ENCODE data around the gene GCNT2. TPM values are rescaled to one million over a fixed set of nuclear protein-coding genes. Genes with fewer than 3 reads are reported as not detected.

GCNT2 gene
- total RNA-seq (2021; ENCODE audit: unreplicated experiment) (42.8 TPM), Bru-seq, nascent RNA (percentile 91 among the genes with signal in this experiment), BruChase-seq, experiment 1, labeled RNA remaining after a 2-hour chase (percentile 86 among the genes with signal in this experiment), BruChase-seq, experiment 2, labeled RNA remaining after a 6-hour chase (percentile 88 among the genes with signal in this experiment)
- 18.8 TPM for polyA plus RNA-seq (2012; ENCODE audit: insufficient read length)
- long read RNA-seq, full-length matches to known transcripts = 34 of 70 reads
- long read RNA-seq, partial matches to known transcripts = 22 of 70 reads
- long read RNA-seq, other reads (novel, unspliced or antisense) = 14 of 70 reads

- ChIA-PET POLR2A (interaction anchor here (0.5 to 0.7 kb wide), 3 partner anchors 227 to 928 kb away, joined by 3 to 13 read pairs (median 3); partner anchors contain the start of gene TMEM14B), CTCF (interaction anchor here (1.1 to 1.4 kb wide), 2 partner anchors 10 to 16 kb away, joined by 3 to 4 read pairs; no protein-coding TSS in a partner anchor)
- DNase-seq (ENCODE audit: low read depth, low spot score) (peak; percentile 79), ATAC-seq (peak; percentile 78)
- Histone ChIP-seq H3K4me1 (ENCODE audit: control insufficient read depth, insufficient read depth, low read length) (peaks cover 35% of the 10 kb centered on the region), H3K27ac (ENCODE audit: low read length) (peak within 1 kb of the TSS; percentile 98), H3K4me3 (ENCODE audit: low read depth in 2 of 2, low read length in 2 of 2) (peak within 1 kb of the TSS; percentile 48 to 74), H3K36me3 (ENCODE audit: control insufficient read depth, insufficient read depth, low read length) (no peaks in the 10 kb centered on the region), H3K27me3 (ENCODE audit: control insufficient read depth, insufficient read depth, low read length) (no peaks in the 10 kb centered on the region), H3K9me3 (ENCODE audit: control insufficient read depth, insufficient read depth, low read depth, low read length) (no peaks in the 10 kb centered on the region)
- intact Hi-C loops (cut with micrococcal nuclease; ENCODE audit: unreplicated experiment) = loop anchor here (10.0 kb wide), 2 partner anchors 174 to 284 kb away; partner anchors contain the start of genes C6orf52 and PAK1IP1
- TSS peak; percentile 78 for BruUV-seq (replicated peaks)
- peak; percentile 50; the same call in 1 of the 2 replicates for TF ChIP-seq TCF7L2 (IDR thresholded peaks at IDR 0.05; ENCODE audit: low read depth, low read length)
- peak; percentile 58; the same call in 1 of the 2 replicates for TF ChIP-seq SIN3A (IDR thresholded peaks at IDR 0.05; ENCODE audit: borderline replicate concordance, insufficient read depth, low read depth, low read length)
- peak; percentile 87 for TF ChIP-seq POLR2AphosphoS5 (IDR thresholded peaks at IDR 0.05; ENCODE audit: low read depth, low read length)
- 0 out of 4 replicates have a peak, but pooled peaks of 1 of the 2 experiments have one; percentile 4 for TF ChIP-seq REST (IDR thresholded peaks at IDR 0.05; ENCODE audit: insufficient read depth in 1 of 2, low read depth in 2 of 2, low read length in 1 of 2)
- TF ChIP-seq CTCF (IDR thresholded peaks at IDR 0.05) = no peak
- in situ Hi-C loops (cut with HindIII; ENCODE audit: low pct_unique_long_range_greater_than_20kb, low sequenced_read_pairs) = no loop called here
Measured at GRCh38 chr6:10521104-10521808, at the start of gene GCNT2. GCNT2 (plus strand) TSS chr6:10521351; CDS start chr6:10528912, 7,561 bp downstream.

GRCh38 chr6:10472634-10473033 lies 48.5 kb upstream of the GCNT2 start:
- Histone ChIP-seq H3K4me1 (ENCODE audit: control insufficient read depth, insufficient read depth, low read length) (no peaks in the 10 kb centered on the region), H3K4me3 (ENCODE audit: low read depth in 2 of 2, low read length in 2 of 2) (no peak overlapping the region), H3K9me3 (ENCODE audit: control insufficient read depth, insufficient read depth, low read depth, low read length) (no peaks in the 10 kb centered on the region), H3K36me3 (ENCODE audit: control insufficient read depth, insufficient read depth, low read length) (no peaks in the 10 kb centered on the region), H3K27me3 (ENCODE audit: control insufficient read depth, insufficient read depth, low read length) (no peaks in the 10 kb centered on the region), H3K27ac (ENCODE audit: low read length) (no peak overlapping the region)
- DNase-seq (ENCODE audit: low read depth, low spot score) (no peak), ATAC-seq (no peak)
- in situ Hi-C loops (cut with HindIII; ENCODE audit: low pct_unique_long_range_greater_than_20kb, low sequenced_read_pairs) = no loop called here
- POLR2A ChIA-PET = interaction anchor here (0.6 kb wide), 1 partner anchor 51 kb away, joined by 8 read pairs; no protein-coding TSS in a partner anchor
- CTCF ChIA-PET = no interaction called here
- intact Hi-C loops (cut with micrococcal nuclease; ENCODE audit: unreplicated experiment) = no loop called here
- no TSS peak for BruUV-seq (replicated peaks)
- TF ChIP-seq POLR2AphosphoS5 (IDR thresholded peaks at IDR 0.05; ENCODE audit: low read depth, low read length) (no peak), TCF7L2 (IDR thresholded peaks at IDR 0.05; ENCODE audit: low read depth, low read length) (no peak), CTCF (IDR thresholded peaks at IDR 0.05) (no peak), SIN3A (IDR thresholded peaks at IDR 0.05; ENCODE audit: borderline replicate concordance, insufficient read depth, low read depth, low read length) (no peak)

Data from Panc1 (cell line).